Prostate gland (tissue), 2 donors: ENCODE measurements around the gene GPR180. TPM values are rescaled to one million over a fixed set of nuclear protein-coding genes. Genes with fewer than 3 reads are reported as not detected.
"Not testable (repeated sequence)": the region's sequence is repeated elsewhere in the genome, so short reads cannot be mapped to it uniquely, and the experiment has no call there.

Experiments used
- DNase-seq: peaks from one replicate; pipeline ENCODE4 v3.0.0-alpha.2; 2019; ENCODE audit warnings: low spot score
- H3K27ac ChIP-seq, 2 donors: fragments of 200-600 bp; sonication (generic); 2 replicates each; pipeline ENCODE4 v1.5.1; 2017 to 2019
- H3K27me3 ChIP-seq: fragments of 200-600 bp; sonication (generic); replicated peaks from 2 replicates; pipeline ENCODE4 v1.5.1; 2019; ENCODE audit not compliant: insufficient read depth
- H3K36me3 ChIP-seq, 2 donors: fragments of 200-600 bp; sonication (generic); 1 replicate in 1 of 2; 2 replicates in 1 of 2; pipeline versions ENCODE4 v1.5.1 to v1.8.1; 2017 to 2019
- H3K4me1 ChIP-seq: fragments of 200-600 bp; sonication (generic); replicated peaks from 2 replicates; pipeline ENCODE4 v1.5.1; 2019
- H3K4me3 ChIP-seq, 2 donors: fragments of 200-600 bp; sonication (generic); 2 replicates each; pipeline ENCODE4 v1.5.1; 2017 to 2019
- H3K9me3 ChIP-seq: fragments of 200-600 bp; sonication (generic); 2 replicates; pipeline ENCODE4 v1.5.1; 2017
- POLR2A ChIP-seq: fragments of 450-650 bp; IDR thresholded peaks from one replicate; pipeline ENCODE4 v1.6.1; 2016; ENCODE audit warnings: antibody characterized with exemption, mild to moderate bottlenecking
- POLR2AphosphoS5 ChIP-seq: sonication (generic); formaldehyde crosslinking; IDR thresholded peaks from one replicate; pipeline ENCODE4 v1.6.1; 2017; ENCODE audit warnings: antibody characterized with exemption
- WGBS: methylation state at CpG from one replicate; pipeline ENCODE4 v1.1.5; 2018; 5-methylcytosine and 5-hydroxymethylcytosine counted together
- intact Hi-C: fragments of 100-400 bp; cut with DNase I; formaldehyde crosslinking; loops from one replicate; pipeline ENCODE4 v1.14.2; 2022
- total RNA-seq, 2 donors: library from RNA; depleted of rRNA; stranded (reverse); fragments of >200 nt; gene quantifications; one replicate each; pipeline ENCODE4 v1.1.0, GENCODE V29; 2016
- TF ChIP-seq, protein P1 (sequence below), 4 experiments: fragments of 200-600 bp in 2 of 4; fragments of 450-650 bp in 2 of 4; sonication (generic) in 2 of 4; IDR thresholded peaks; 1 replicate in 3 of 4; 2 replicates in 1 of 4; pipeline ENCODE4 v1.5.1; 2016 to 2019; ENCODE audit warnings: antibody characterized with exemption in 4 of 4, mild to moderate bottlenecking in 2 of 4, moderate library complexity in 2 of 4

The GPR180 gene
- total RNA-seq, 2 donors from 2014 or later: 2.7 to 5.4 TPM

DNA sequence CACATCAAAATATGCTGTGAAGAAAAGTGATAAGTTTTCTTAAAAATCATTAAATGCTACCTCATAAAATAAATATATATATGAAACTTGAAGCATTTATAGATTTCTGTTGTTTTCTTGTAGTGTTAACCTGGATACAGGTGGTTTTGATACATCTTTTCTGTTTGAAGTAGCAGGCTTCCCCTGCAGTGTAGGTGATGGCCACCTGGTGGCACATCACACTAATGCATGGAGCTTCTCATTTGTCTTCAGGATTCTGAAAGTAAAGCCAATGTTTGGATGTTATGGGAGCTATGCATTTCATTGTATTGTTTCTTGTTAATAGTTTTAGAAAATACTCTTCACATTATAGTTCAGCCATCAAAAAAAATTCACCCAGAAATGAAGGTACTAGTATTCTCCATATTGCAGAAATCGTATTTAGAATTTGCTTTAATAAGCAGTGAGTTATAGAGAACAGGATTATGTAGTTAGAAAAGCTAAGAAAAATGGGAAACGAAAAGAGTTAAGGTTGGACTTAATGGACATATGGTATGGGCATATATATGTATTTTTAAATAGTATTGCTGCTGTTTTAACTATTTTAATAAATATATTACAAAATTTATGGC lies 18.7 kb downstream of the GPR180 start:
- no peak for DNase-seq
- Histone ChIP-seq H3K27me3 (no peaks in the 10 kb centered on the region), H3K4me3 (no peak overlapping the region), H3K27ac (no peak overlapping the region), H3K9me3 (no peaks in the 10 kb centered on the region), H3K36me3 (no peaks in the 10 kb centered on the region), H3K4me1 (no peaks in the 10 kb centered on the region)
- WGBS: 86% methylated on average over 2 of the region's 2 CpGs
- TF ChIP-seq, protein P1, sequence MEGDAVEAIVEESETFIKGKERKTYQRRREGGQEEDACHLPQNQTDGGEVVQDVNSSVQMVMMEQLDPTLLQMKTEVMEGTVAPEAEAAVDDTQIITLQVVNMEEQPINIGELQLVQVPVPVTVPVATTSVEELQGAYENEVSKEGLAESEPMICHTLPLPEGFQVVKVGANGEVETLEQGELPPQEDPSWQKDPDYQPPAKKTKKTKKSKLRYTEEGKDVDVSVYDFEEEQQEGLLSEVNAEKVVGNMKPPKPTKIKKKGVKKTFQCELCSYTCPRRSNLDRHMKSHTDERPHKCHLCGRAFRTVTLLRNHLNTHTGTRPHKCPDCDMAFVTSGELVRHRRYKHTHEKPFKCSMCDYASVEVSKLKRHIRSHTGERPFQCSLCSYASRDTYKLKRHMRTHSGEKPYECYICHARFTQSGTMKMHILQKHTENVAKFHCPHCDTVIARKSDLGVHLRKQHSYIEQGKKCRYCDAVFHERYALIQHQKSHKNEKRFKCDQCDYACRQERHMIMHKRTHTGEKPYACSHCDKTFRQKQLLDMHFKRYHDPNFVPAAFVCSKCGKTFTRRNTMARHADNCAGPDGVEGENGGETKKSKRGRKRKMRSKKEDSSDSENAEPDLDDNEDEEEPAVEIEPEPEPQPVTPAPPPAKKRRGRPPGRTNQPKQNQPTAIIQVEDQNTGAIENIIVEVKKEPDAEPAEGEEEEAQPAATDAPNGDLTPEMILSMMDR (IDR thresholded peaks at IDR 0.05): peak; percentile 23 to 61 (median 36)
- TF ChIP-seq POLR2AphosphoS5: no peak
- intact Hi-C loops: no loop called here

DNA sequence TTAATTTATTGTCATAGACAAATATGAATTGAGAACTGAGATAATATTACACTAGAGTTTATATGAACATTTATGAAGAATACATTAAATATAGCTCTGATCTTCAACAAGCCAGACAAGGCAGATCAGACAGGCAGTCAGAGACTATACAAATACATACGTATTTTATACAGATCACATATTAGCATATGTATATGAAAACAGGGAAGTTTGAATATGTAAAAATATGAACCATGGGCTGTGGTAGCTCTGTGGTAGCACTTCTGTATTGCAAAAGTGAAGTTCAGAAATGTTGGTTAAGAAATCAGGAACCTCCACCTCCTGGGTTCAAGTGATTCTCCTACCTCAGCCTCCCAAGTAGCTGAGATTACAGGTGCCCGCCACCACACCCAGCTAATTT lies 20.7 kb downstream of the GPR180 start:
- intact Hi-C loops: no loop called here
- H3K4me1 ChIP-seq: no peaks in the 10 kb centered on the region
- TF ChIP-seq, protein P1 (IDR thresholded peaks at IDR 0.05): no peak
- TF ChIP-seq POLR2A: no peak
- TF ChIP-seq POLR2AphosphoS5: no peak
- no peaks in the 10 kb centered on the region for H3K36me3 ChIP-seq
- DNase-seq: no peak
- 99% methylated on average over 2 of the region's 2 CpGs for WGBS
- H3K4me3 ChIP-seq: no peak overlapping the region
- no peaks in the 10 kb centered on the region for H3K9me3 ChIP-seq
- no peak overlapping the region for H3K27ac ChIP-seq
- no peaks in the 10 kb centered on the region for H3K27me3 ChIP-seq

DNA sequence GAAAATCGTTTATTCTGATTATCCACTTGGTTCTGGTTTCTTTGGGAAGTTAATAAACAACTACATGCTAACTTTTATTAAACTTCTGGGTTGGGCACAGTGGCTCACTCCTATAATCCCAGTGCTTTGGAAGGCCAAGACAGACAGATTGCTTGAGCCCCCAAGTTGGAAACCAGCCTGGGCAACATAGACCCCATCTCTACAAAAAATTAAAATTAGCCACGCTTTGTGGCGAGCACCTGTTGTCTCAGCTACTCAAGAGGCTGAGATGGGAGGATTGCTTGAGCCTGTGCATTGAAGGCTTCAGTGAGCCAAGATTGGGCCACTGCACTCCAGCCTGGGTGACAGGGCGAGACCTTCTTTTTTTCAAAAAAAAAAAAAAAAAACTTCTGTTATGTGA lies 21.7 kb downstream of the GPR180 start:
- intact Hi-C loops: no loop called here

DNA sequence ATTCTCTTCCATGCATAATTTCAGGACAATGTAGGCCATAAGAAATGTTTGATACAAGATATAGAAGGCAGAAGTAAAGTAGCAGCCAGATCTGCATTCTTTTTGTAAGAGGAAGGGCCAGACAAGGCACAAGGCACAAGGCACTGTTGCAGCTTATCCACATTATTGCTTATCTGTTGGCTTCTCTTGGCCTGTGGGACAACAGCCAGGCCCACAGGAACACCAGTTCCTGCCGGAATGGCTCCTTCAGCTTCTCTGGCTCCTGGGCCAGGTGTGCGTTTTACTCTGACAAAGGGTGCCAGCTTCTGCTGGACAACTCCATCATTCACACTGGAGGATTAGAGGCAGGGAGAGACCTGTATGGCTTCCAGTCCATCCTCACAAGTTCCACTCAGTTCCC lies 29.2 kb downstream of the GPR180 start:
- Histone ChIP-seq H3K27me3 (no peaks in the 10 kb centered on the region), H3K4me3 (no peak overlapping the region), H3K9me3 (no peaks in the 10 kb centered on the region), H3K36me3 (no peaks in the 10 kb centered on the region), H3K27ac (no peak overlapping the region), H3K4me1 (no peaks in the 10 kb centered on the region)
- intact Hi-C loops: no loop called here
- DNase-seq: no peak
- TF ChIP-seq POLR2AphosphoS5 (no peak), POLR2A (no peak)
- TF ChIP-seq, protein P1 (IDR thresholded peaks at IDR 0.05): no peak
- 69% methylated on average over 2 of the region's 2 CpGs for WGBS

More for the DNA sequence above, 21.7 kb downstream of the GPR180 start:
- H3K4me1 ChIP-seq: no peaks in the 10 kb centered on the region
- no peak for DNase-seq
- TF ChIP-seq, protein P1 (IDR thresholded peaks at IDR 0.05): no peak
- TF ChIP-seq POLR2A: no peak
- no peak for TF ChIP-seq POLR2AphosphoS5
- 85% methylated on average over 4 of the region's 4 CpGs for WGBS
- no peak overlapping the region for H3K4me3 ChIP-seq
- H3K27ac ChIP-seq: no peak overlapping the region
- no peaks in the 10 kb centered on the region for H3K27me3 ChIP-seq
- no peaks in the 10 kb centered on the region for H3K9me3 ChIP-seq
- H3K36me3 ChIP-seq: no peaks in the 10 kb centered on the region

DNA sequence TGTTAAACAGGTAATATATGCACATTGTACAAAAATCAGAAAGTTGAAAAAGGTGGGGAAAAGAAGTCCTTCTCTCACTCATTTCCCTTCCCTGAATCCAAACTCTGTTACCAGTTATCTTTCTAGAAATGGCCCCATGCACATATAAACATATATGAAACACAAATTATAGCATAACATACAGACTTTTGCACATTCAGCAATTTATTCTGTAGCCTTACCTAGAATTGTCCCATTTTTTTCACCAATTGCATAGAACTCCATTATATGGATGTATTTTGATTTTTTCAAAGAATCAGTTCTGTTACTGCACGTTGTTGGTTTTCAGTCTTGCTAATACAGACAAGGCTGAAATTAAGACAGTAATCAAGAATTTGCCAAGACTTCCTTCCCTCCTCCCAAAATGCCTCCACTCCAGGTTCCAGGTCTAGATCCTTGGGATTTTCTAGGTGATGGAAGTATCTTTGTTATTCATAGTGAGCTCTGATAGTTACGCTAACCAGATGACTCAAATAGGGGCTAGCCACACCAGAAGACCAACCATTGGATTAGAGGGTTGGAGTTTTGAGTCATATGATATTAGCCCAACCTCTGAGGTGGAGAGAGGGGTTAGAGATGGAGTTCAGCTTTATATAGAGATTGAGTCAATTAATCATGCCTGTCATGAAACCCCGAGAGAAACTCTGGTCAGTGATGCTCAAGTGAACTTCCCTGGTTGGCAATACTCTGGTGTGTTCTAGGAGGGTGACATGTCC lies 30.7 kb downstream of the GPR180 start:
- no peak for TF ChIP-seq POLR2AphosphoS5
- TF ChIP-seq, protein P1 (IDR thresholded peaks at IDR 0.05): no peak
- no peak for TF ChIP-seq POLR2A
- no peaks in the 10 kb centered on the region for H3K36me3 ChIP-seq
- no peak overlapping the region for H3K4me3 ChIP-seq
- WGBS: 100% methylated on average over 3 of the region's 3 CpGs
- DNase-seq: no peak
- no peaks in the 10 kb centered on the region for H3K9me3 ChIP-seq
- no peaks in the 10 kb centered on the region for H3K27me3 ChIP-seq
- no peaks in the 10 kb centered on the region for H3K4me1 ChIP-seq
- no peak overlapping the region for H3K27ac ChIP-seq
- intact Hi-C loops: no loop called here

DNA sequence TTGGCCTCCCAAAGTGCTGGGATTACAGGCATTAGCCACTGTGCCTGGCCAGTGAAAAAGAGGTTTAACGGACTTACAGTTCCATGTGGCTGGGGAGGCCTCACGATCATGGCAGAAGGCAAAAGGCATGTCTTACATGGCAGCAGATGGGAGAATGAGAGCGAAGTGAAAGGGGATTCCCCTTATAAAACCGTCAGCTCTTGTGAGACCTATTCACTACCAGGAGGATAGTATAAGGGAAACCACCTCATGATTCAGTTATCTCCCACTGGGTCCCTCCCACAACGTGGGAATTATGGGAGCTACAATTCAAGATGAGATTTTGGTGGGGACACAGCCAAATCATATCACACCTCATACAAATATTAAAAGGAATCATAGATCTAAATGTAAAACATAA lies 34.4 kb downstream of the GPR180 start:
- H3K27me3 ChIP-seq, intact Hi-C loops, H3K9me3 ChIP-seq, H3K4me1 ChIP-seq, H3K36me3 ChIP-seq, DNase-seq, H3K27ac ChIP-seq, H3K4me3 ChIP-seq: not testable (repeated sequence)
- whole genome bisulfite sequencing: 72% methylated on average over 5 of the region's 5 CpGs
